ENCODE measurements around the gene VDR.

Gene VDR

DNA sequence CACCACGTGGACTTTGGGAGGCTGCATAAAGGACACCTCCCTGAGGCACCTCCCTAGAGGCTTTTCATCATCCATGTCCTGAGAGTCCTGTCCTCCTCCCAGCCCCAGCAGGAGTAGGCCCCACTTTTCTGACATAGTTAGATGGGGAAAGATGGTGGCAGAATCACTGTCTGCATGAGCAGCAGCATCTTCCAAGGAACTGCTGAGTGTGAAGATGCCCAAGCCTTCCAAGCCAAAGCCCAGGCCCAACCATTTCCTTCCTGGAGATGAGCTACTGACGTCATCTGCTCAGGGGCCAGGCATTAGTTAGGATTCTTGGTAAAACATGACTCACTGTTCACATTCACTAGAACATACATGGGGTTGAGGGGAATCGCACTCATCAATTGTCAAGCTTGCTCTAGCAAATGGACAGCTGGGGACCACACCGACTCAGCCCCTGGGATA, 37.3 kb downstream of the VDR start:
- DNase-seq, result peak; percentile 81

DNA sequence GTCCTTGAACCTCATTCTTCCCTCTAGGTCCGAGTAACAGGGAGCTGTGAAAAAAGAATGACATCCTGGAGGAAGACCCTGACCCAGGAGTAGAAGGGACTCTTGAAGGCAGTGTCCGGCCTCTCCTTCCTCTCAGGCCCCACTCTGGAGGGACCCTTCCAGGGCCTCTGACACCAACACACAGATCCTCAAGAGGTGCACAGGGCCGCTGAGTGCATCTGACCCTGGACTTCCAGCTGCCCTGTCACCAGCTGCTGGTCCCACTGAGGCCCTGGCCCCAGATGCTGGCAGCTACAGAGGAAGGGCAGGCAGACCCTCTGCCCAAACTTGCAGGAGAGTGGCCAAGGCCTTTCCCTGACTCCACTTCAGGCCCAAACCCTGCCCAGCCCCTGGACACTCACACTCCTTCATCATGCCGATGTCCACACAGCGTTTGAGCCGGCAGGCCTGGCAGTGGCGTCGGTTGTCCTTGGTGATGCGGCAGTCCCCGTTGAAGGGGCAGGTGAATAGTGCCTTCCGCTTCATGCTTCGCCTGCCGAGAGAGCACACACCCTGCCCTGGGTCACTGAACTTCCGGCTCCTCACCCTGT, 40.1 kb downstream of the VDR start:
- no peak for DNase-seq

DNA sequence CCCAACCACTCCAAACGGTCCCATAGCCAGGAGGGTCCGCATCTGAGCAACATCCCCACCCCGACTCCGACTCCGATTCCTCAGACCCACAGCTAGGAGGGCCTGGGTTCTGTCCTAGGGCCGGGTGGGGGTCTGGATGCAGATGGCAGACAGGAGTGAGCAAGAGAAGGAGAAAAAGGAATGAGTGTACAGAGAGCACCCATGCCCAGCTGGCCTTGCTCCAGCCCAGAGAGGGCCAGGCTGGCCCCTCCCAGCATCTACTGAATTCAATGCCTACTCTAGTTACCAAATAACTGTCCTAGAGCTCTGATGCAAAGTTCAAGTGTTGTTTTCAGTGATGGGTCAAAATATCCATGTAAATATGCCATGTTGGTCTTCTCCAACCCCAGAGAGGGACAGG, 40.8 kb downstream of the VDR start:
- no peak for DNase-seq

- no peak for DNase-seq
Measured at GRCh38 chr12:47863467-47863866, 41.3 kb downstream of the VDR start.

- DNase-seq, result no peak
Measured at GRCh38 chr12:47862881-47863280, 41.9 kb downstream of the VDR start.

- DNase-seq, result no peak
Measured at GRCh38 chr12:47862167-47862750, 42.5 kb downstream of the VDR start.

DNA sequence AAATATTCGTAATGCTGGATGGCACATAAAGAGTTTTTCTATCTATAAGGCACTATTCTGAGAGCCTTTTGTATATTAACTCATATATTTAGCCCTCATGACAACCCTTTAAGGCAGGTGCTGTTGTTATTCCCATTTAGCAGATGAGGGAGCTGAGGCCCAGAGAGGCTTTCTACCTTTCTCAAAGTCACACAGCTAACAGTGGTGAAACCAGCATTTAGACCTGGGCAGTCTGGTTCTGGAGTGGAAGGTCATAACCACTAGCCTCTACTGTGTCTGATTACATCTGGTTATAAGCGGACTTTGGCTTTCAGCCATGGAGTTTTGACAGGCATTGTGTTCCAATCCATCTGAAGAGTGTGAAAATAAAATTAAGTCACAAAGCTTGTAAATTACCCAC, 43.9 kb downstream of the VDR start:
- DNase-seq, result no peak

DNA sequence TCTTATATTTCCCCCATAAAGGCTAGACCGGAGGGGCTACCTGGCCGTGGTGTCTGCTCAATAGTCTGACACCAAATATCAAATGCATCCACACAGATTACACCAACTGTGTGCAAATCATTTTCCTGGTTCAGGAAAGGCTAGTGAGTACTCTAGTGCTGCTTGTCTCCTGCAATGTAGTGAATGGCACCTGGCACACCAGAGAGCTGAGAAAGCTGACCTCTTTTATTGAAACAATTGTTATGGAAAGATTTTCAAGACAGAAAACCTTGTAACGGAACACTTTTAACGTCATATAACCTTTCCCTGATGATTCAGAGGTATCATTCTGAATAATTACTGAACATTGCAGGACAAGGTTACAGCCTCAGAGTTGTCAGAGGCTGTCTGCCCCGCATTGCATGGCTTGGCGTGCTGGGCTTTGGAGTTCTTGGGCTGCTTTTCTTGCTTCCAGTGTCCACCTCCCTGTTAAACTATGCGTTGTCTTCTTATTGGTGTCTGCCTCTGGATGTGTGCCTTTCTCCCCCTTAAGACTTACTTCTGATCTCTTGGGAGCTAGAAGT, 44.4 kb downstream of the VDR start:
- DNase-seq, result peak; percentile 53

GRCh38 chr12:47858511-47859266, 46.1 kb downstream of the VDR start:
- DNase-seq, result no peak

- DNase-seq, result no peak
Measured at GRCh38 chr12:47856721-47857575, 47.8 kb downstream of the VDR start.

DNA sequence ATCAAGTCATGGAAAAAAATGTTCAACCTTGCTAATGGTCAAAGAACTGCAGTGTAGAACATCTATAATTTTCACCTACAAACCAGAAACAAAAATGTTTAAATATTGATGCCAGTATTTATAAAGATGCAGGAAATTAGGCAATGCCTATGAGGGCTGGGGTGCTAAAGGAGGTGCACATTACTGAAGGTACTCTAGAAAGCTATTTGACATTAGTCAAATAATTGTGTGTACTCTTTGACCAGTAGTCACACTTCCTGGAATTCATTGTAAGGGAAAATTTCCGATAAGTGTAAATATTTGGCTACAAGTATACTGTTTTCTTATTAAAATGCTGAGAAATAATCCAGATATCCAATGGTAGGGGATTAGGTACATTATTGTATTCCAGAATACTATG, 48.7 kb downstream of the VDR start:
- no peak for DNase-seq

- no peak for DNase-seq
Measured at GRCh38 chr12:47855502-47855901, 49.3 kb downstream of the VDR start.

DNA sequence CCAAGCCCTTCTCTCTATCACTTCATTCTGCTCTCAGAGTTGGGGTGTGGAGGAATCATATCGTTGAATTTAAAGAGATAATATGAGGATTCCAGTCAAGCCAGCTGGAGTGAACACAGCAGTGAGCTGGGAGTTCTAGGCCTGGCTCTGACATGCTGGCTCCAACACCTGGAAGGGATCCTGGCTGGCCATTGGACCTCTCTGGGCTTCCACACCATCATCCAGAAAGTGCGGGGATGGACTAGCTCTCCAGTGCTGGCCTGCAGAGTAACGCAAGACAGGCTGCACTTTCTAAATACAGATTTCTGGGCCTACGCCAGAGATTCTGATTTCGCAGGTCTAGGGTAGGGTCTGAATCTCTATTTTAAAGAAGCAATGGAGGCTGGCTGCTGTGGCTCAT, 50.3 kb downstream of the VDR start:
- no peak for DNase-seq

- DNase-seq, result no peak
Measured at GRCh38 chr12:47852096-47852571, 52.7 kb downstream of the VDR start.

DNA sequence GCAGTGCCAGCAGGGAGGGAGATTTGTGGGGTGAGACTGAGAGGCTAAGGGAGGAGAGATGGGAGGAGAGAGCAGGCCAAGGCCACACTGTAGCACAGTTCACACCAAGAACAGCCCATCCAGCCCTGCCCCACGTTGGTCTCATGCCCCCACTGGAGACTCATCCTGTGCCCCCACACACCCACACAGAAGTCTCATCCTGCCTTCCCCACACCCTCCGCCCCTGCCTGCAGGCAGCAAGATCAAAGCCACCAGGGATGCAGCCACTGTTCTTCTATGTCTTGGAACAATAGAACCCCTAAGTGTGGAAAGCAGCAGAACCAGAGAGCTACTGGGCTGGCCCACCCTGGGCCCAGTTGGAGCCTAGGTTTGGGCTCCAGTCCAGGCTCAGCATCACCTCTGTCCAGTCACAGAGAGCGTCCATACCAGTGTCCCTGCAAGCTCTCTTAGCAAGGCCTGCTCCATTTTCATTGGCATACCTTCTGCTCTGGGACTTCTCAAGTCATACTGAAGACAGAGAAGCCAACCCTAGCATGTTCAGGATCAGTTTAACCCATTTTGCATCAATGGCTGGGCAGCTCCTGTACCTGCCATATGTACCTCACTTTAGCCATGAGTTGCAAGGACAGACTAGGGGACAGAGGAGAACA, 53.4 kb downstream of the VDR start:
- no peak for DNase-seq

- DNase-seq, result no peak
Measured at GRCh38 chr12:47850153-47851084, 54.4 kb downstream of the VDR start.

- no peak for DNase-seq
Measured at GRCh38 chr12:47849261-47849660, 55.5 kb downstream of the VDR start.

DNA sequence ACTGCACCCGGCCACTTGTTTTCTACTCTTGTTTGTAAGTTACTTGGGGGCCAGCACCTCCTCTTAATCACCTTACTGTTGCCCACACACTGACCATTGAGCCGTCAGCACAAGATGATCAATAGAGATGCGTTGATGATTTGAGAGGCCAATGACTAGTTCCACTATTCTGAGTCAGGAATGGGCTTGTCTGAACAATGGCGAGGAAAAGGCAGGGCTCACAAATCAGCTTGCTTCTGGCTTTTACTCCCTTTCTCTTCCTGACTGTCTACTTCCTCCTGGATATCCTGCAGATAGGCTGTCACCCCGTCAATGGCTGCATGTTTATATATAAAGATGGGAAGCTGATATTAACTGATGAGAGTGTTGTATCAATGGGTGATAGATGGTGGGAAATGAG, 55.9 kb downstream of the VDR start:
- DNase-seq, result no peak

DNA sequence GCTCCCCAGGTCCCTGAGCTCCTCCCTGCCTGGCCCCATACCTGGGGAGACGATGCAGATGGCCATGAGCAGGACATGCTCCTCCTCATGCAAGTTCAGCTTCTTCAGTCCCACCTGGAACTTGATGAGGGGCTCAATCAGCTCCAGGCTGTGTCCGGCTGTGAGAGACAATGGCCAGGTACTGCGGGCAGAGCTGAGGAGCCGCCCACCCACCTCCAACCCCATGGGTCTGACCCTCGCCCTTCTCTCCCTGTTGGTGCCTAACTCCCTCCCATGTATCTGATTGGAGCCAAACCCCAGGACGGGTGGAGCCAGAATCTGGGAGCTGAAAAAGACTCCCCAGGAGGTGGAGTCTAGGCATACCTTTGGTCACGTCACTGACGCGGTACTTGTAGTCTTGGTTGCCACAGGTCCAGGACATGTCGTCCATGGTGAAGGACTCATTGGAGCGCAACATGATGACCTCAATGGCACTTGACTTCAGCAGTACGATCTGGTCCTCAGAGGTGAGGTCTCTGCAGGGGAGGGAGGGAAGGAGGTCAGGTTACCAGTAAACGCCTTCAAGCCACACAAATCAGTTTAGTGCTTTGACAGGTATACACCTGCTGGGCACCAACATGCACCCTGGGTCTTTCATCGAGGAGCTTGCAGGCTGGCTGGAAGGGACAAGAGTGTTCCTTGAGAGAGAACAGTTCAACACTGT, 58.3 kb downstream of the VDR start:
- no peak for DNase-seq

GRCh38 chr12:47845081-47845480, 59.7 kb downstream of the VDR start:
- no peak for DNase-seq
